BE2C (cell line): ENCODE data around the gene RICTOR.
A peak's percentile ranks its signal among the peaks of the same experiment; 100 is the strongest.

Experiments used
- DNase-seq: peaks from one replicate; pipeline ENCODE4 v3.0.0-alpha.2; 2020
- H3K27me3 ChIP-seq: fragments of 250-450 bp; sonication (Bioruptor Pico); 2 replicates; pipeline ENCODE4 v1.5.1; 2020; ENCODE audit warnings: mild to moderate bottlenecking
- H3K36me3 ChIP-seq: fragments of 250-450 bp; sonication (Bioruptor Pico); 2 replicates; pipeline ENCODE4 v1.5.1; 2020; ENCODE audit warnings: mild to moderate bottlenecking
- H3K4me1 ChIP-seq: fragments of 250-450 bp; sonication (Bioruptor Pico); 2 replicates; pipeline ENCODE4 v1.5.1; 2020
- H3K4me3 ChIP-seq: 2 replicates; pipeline ENCODE4 v1.5.1; 2011; ENCODE audit warnings: low read depth, low read length
- H3K9me3 ChIP-seq: fragments of 250-450 bp; sonication (Bioruptor Pico); 2 replicates; pipeline ENCODE4 v1.5.1; 2020
- CTCF ChIP-seq: IDR thresholded peaks from 2 replicates; pipeline ENCODE4 v1.5.1; 2012; ENCODE audit warnings: mild to moderate bottlenecking, low read depth, low read length

Gene RICTOR

GRCh38 chr5:38899936-38900335 is 174.3 kb downstream of the RICTOR start:
- Histone ChIP-seq H3K9me3 (no peaks in the 10 kb centered on the region; the same call in 1 of the 2 replicates), H3K4me1 (no peaks in the 10 kb centered on the region), H3K4me3 (no peak overlapping the region), H3K27me3 (peaks cover 4% of the 10 kb centered on the region; the same call in 1 of the 2 replicates), H3K36me3 (no peaks in the 10 kb centered on the region)
- no peak for DNase-seq
- TF ChIP-seq CTCF, result no peak

GRCh38 chr5:38896760-38897159 is 177.4 kb downstream of the RICTOR start:
- no peak for DNase-seq
- no peaks in the 10 kb centered on the region for H3K4me1 ChIP-seq
- no peak overlapping the region for H3K4me3 ChIP-seq
- H3K27me3 ChIP-seq, result peaks cover 4% of the 10 kb centered on the region; the same call in 1 of the 2 replicates
- no peaks in the 10 kb centered on the region for H3K36me3 ChIP-seq
- TF ChIP-seq CTCF, result no peak
- no peaks in the 10 kb centered on the region; the same call in 1 of the 2 replicates for H3K9me3 ChIP-seq

- H3K9me3 ChIP-seq, result no peaks in the 10 kb centered on the region; the same call in 1 of the 2 replicates
- no peak overlapping the region for H3K4me3 ChIP-seq
- no peak for DNase-seq
- TF ChIP-seq CTCF, result no peak
- H3K36me3 ChIP-seq, result no peaks in the 10 kb centered on the region
- H3K4me1 ChIP-seq, result no peaks in the 10 kb centered on the region
- peaks cover 20% of the 10 kb centered on the region for H3K27me3 ChIP-seq
Measured at GRCh38 chr5:38892363-38892762, 181.8 kb downstream of the RICTOR start.

- Histone ChIP-seq H3K36me3 (no peaks in the 10 kb centered on the region), H3K9me3 (no peaks in the 10 kb centered on the region), H3K4me3 (no peak overlapping the region), H3K4me1 (no peaks in the 10 kb centered on the region), H3K27me3 (peaks cover 22% of the 10 kb centered on the region)
- no peak for DNase-seq
- no peak for TF ChIP-seq CTCF
Measured at GRCh38 chr5:38891563-38891962, 182.6 kb downstream of the RICTOR start.

- no peak for DNase-seq
- H3K9me3 ChIP-seq, result no peaks in the 10 kb centered on the region
- no peaks in the 10 kb centered on the region for H3K4me1 ChIP-seq
- H3K36me3 ChIP-seq, result no peaks in the 10 kb centered on the region
- TF ChIP-seq CTCF, result no peak
- H3K27me3 ChIP-seq, result peaks cover 22% of the 10 kb centered on the region
- no peak overlapping the region for H3K4me3 ChIP-seq
Measured at GRCh38 chr5:38889424-38889823, 184.8 kb downstream of the RICTOR start.

- no peaks in the 10 kb centered on the region for H3K36me3 ChIP-seq
- DNase-seq, result peak; percentile 37
Measured at GRCh38 chr5:38888041-38888440, 186.2 kb downstream of the RICTOR start.

More at GRCh38 chr5:38888041-38888440, 186.2 kb downstream of the RICTOR start:
- no peak for TF ChIP-seq CTCF
- H3K27me3 ChIP-seq, result peaks cover 22% of the 10 kb centered on the region
- no peaks in the 10 kb centered on the region for H3K9me3 ChIP-seq
- H3K4me3 ChIP-seq, result no peak overlapping the region
- no peaks in the 10 kb centered on the region for H3K4me1 ChIP-seq
